PC-3 (cell line): ENCODE data around the gene SALL2.

Experiments used
- EZH2 ChIP-seq: fragments of 300-600 bp; sonication (generic); IDR thresholded peaks from one replicate; pipeline ENCODE4 v1.6.1; 2017; ENCODE audit warnings: antibody characterized with exemption, mild to moderate bottlenecking, low read length; ENCODE audit not compliant: unreplicated experiment
- TF ChIP-seq, protein P1 (sequence below): fragments of 300-600 bp; sonication (generic); conservative IDR thresholded peaks from 2 replicates; pipeline ENCODE4 v1.5.1; 2017; ENCODE audit warnings: antibody characterized with exemption, low read depth, mild to moderate bottlenecking, low read length

- TF ChIP-seq, protein P1, sequence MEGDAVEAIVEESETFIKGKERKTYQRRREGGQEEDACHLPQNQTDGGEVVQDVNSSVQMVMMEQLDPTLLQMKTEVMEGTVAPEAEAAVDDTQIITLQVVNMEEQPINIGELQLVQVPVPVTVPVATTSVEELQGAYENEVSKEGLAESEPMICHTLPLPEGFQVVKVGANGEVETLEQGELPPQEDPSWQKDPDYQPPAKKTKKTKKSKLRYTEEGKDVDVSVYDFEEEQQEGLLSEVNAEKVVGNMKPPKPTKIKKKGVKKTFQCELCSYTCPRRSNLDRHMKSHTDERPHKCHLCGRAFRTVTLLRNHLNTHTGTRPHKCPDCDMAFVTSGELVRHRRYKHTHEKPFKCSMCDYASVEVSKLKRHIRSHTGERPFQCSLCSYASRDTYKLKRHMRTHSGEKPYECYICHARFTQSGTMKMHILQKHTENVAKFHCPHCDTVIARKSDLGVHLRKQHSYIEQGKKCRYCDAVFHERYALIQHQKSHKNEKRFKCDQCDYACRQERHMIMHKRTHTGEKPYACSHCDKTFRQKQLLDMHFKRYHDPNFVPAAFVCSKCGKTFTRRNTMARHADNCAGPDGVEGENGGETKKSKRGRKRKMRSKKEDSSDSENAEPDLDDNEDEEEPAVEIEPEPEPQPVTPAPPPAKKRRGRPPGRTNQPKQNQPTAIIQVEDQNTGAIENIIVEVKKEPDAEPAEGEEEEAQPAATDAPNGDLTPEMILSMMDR = no peak
- TF ChIP-seq EZH2 = no peak
Measured at GRCh38 chr14:21575661-21576060, 49.5 kb upstream of the SALL2 start.
